Naive thymus-derived CD4-positive, alpha-beta T cell (primary cell): Measurements from ENCODE around the gene ENHO. TPM values are rescaled to one million over a fixed set of nuclear protein-coding genes. Genes with fewer than 3 reads are reported as not detected.

Experiments used
- ATAC-seq: fragments of 150-1000 bp; cut with Tn5 transposase; 2 replicates; pipeline ENCODE4 v1.10.0; 2021; ENCODE audit warnings: mild to moderate bottlenecking, moderate library complexity
- CTCF ChIA-PET: fragments of 350-600 bp; sonication (Branson Sonifier 250); formaldehyde crosslinking; loops from one replicate; lab custom pipeline; 2021; ENCODE audit warnings: antibody characterized with exemption; lab: Charles Lee
- POLR2A ChIA-PET: fragments of 350-600 bp; sonication (Branson Sonifier 250); formaldehyde crosslinking; loops from one replicate; lab custom pipeline; 2021; ENCODE audit warnings: antibody characterized with exemption, inconsistent platforms; lab: Charles Lee
- DNase-seq, 9 donors: peaks; one replicate each; pipeline versions ENCODE4 v3.0.0 to v3.0.0-alpha.2; 2020 to 2022; ENCODE audit warnings: mixed read lengths in 1 of 9
- H3K27ac ChIP-seq: one replicate; pipeline ENCODE4 v1.7.0; 2013; ENCODE audit warnings: mild to moderate bottlenecking, low read depth, low read length, moderate library complexity
- H3K27me3 ChIP-seq, 2 donors: one replicate each; pipeline ENCODE4 v1.7.0; 2013; ENCODE audit warnings: low read length in 2 of 2, mild to moderate bottlenecking in 2 of 2, moderate library complexity in 2 of 2; ENCODE audit not compliant: control insufficient read depth in 2 of 2, insufficient read depth in 2 of 2
- H3K36me3 ChIP-seq, 3 experiments: 1 replicate in 2 of 3; 2 replicates in 1 of 3; pipeline ENCODE4 v1.7.0; 2013; ENCODE audit warnings: low read length in 3 of 3, mild to moderate bottlenecking in 3 of 3, moderate library complexity in 1 of 3; ENCODE audit not compliant: insufficient read depth in 3 of 3, control insufficient read depth in 2 of 3
- H3K4me1 ChIP-seq, 2 donors: one replicate each; pipeline ENCODE4 v1.7.0; 2013; ENCODE audit warnings: low read length in 2 of 2, mild to moderate bottlenecking in 2 of 2, moderate library complexity in 1 of 2; ENCODE audit not compliant: control insufficient read depth in 2 of 2, insufficient read depth in 2 of 2
- H3K4me3 ChIP-seq: 2 replicates; pipeline ENCODE4 v1.7.0; 2013; ENCODE audit warnings: mild to moderate bottlenecking, low read length
- H3K9me3 ChIP-seq, 3 experiments: 1 replicate in 2 of 3; 2 replicates in 1 of 3; pipeline ENCODE4 v1.7.0; 2013; ENCODE audit warnings: low read length in 3 of 3; ENCODE audit not compliant: control insufficient read depth in 2 of 3
- H3K27ac Mint-ChIP-seq, 9 donors: one replicate each; pipeline ENCODE4 v1.8.0; 2020 to 2022; ENCODE audit warnings: mixed read lengths in 9 of 9, mild to moderate bottlenecking in 8 of 9, moderate library complexity in 5 of 9, inconsistent platforms in 2 of 9
- H3K27me3 Mint-ChIP-seq, 5 donors: one replicate each; pipeline ENCODE4 v1.8.0; 2021 to 2022; ENCODE audit warnings: mixed read lengths in 5 of 5, mild to moderate bottlenecking in 1 of 5
- H3K36me3 Mint-ChIP-seq, 5 donors: one replicate each; pipeline ENCODE4 v1.8.0; 2020 to 2022; ENCODE audit warnings: mixed read lengths in 5 of 5, mild to moderate bottlenecking in 3 of 5, inconsistent platforms in 1 of 5
- H3K4me1 Mint-ChIP-seq, 7 donors: one replicate each; pipeline ENCODE4 v1.8.0; 2020 to 2022; ENCODE audit warnings: mixed read lengths in 7 of 7, mild to moderate bottlenecking in 3 of 7, inconsistent platforms in 1 of 7
- H3K4me3 Mint-ChIP-seq, 10 donors: one replicate each; pipeline ENCODE4 v1.8.0; 2020 to 2022; ENCODE audit warnings: mild to moderate bottlenecking in 10 of 10, mixed read lengths in 10 of 10, moderate library complexity in 6 of 10, inconsistent platforms in 2 of 10
- H3K9me3 Mint-ChIP-seq, 11 donors: one replicate each; pipeline ENCODE4 v1.8.0; 2020 to 2022; ENCODE audit warnings: mixed read lengths in 11 of 11, mild to moderate bottlenecking in 4 of 11, inconsistent platforms in 1 of 11, moderate library complexity in 1 of 11
- intact Hi-C, 2 donors: fragments of 100-400 bp; cut with micrococcal nuclease; formaldehyde crosslinking; loops; one replicate each; pipeline ENCODE4 v1.15.1; 2023
- polyA plus RNA-seq, 2 donors: library from polyadenylated mRNA; unstranded; fragments of 300-500 nt; fragmentation: Illumina TruSeq; gene quantifications; one replicate each; pipeline ENCODE4 v1.2.3, GENCODE V29; 2021
- total RNA-seq, 6 experiments: library from RNA in 5 of 6; stranded (reverse) in 5 of 6; gene quantifications; 1 replicate in 5 of 6; 2 replicates in 1 of 6; pipeline ENCODE4 v1.2.3 and lab custom pipeline; 2021 to 2026

Gene ENHO
- total and polyA plus RNA-seq, 7 experiments from 2014 or later = 0.21 to 1.9 (median 0.56) TPM; not detected in 4

- intact Hi-C loops = loop anchor here (5.0 to 10.0 kb wide), 5 partner anchors 92 to 1258 kb away; partner anchors contain the start of genes BAG1 (in 1 of the 2), DNAJB5 (in 1 of the 2), KIF24 (in 1 of the 2) and NUDT2 (in 1 of the 2)
- H3K27me3 Mint-ChIP-seq = peaks cover 0 to 47% (median 3%) of the 10 kb centered on the region in 5 donors
Observed at GRCh38 chr9:34520505-34521385, 2.0 kb downstream of the ENHO start.

DNA sequence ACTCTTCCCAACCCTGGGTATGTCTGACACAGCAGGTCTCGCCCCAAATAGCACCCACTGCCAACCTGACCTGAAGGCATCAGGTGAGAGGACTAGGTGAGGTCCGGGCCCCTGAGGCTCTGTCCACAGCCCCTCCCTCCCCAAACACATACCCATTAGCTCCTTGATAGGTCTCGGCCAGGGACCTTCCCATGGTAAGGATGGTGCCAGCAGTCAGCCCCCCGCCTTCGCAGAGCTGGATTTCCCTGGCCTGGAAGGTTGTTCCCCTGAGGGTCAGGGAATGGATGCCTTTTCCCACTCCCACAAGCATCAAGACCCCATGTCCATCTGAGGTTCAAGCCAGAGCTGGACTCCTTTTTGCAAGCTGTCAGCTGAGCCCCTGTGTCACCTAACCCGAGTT, 2.7 kb downstream of the ENHO start:
- Histone ChIP-seq H3K27ac (no peak overlapping the region), H3K4me3 (no peak overlapping the region), H3K9me3 (no peaks in the 10 kb centered on the region), H3K4me1 (peaks cover 7 to 10% of the 10 kb centered on the region in 2 donors), H3K27me3 (no peaks in the 10 kb centered on the region), H3K36me3 (no peaks in the 10 kb centered on the region)
- Mint-ChIP-seq H3K4me1 (peaks cover 5 to 18% (median 10%) of the 10 kb centered on the region in 7 donors), H3K27ac (no peak overlapping the region), H3K36me3 (no peaks in the 10 kb centered on the region), H3K9me3 (no peaks in the 10 kb centered on the region), H3K27me3 (peaks cover 0 to 41% (median 0%) of the 10 kb centered on the region in 5 donors), H3K4me3 (no peak overlapping the region)
- ChIA-PET POLR2A (no interaction called here), CTCF (interaction anchor here (0.6 kb wide), 1 partner anchor 182 kb away, joined by 4 read pairs; no protein-coding TSS in a partner anchor)
- ATAC-seq (no peak), DNase-seq (no peak)
- intact Hi-C loops = loop anchor here (5.0 to 10.0 kb wide), 5 partner anchors 92 to 1258 kb away; partner anchors contain the start of genes BAG1 (in 1 of the 2), DNAJB5 (in 1 of the 2), KIF24 (in 1 of the 2) and NUDT2 (in 1 of the 2)

More at GRCh38 chr9:34520505-34521385, 2.0 kb downstream of the ENHO start:
- Histone ChIP-seq H3K27ac (no peak overlapping the region), H3K4me3 (no peak overlapping the region), H3K9me3 (no peaks in the 10 kb centered on the region), H3K27me3 (no peaks in the 10 kb centered on the region), H3K4me1 (peaks cover 7 to 10% of the 10 kb centered on the region in 2 donors), H3K36me3 (no peaks in the 10 kb centered on the region)
- POLR2A ChIA-PET = no interaction called here
- no peak for DNase-seq
- CTCF ChIA-PET = interaction anchor here (0.6 kb wide), 1 partner anchor 183 kb away, joined by 4 read pairs; no protein-coding TSS in a partner anchor
- no peaks in the 10 kb centered on the region for H3K36me3 Mint-ChIP-seq
- H3K4me1 Mint-ChIP-seq = peaks cover 5 to 19% (median 10%) of the 10 kb centered on the region in 7 donors
- peak overlapping the region in 2 of 10 donors; percentile 20 to 33 for H3K4me3 Mint-ChIP-seq
- ATAC-seq = no peak
- no peaks in the 10 kb centered on the region for H3K9me3 Mint-ChIP-seq
- no peak overlapping the region for H3K27ac Mint-ChIP-seq

GRCh38 chr9:34519321-34520020, 3.3 kb downstream of the ENHO start:
- Histone ChIP-seq H3K36me3 (no peaks in the 10 kb centered on the region), H3K4me1 (peaks cover 7 to 10% of the 10 kb centered on the region in 2 donors), H3K9me3 (no peaks in the 10 kb centered on the region), H3K27ac (no peak overlapping the region), H3K4me3 (no peak overlapping the region), H3K27me3 (no peaks in the 10 kb centered on the region)
- Mint-ChIP-seq H3K27me3 (peaks cover 0 to 34% (median 0%) of the 10 kb centered on the region in 5 donors), H3K36me3 (no peaks in the 10 kb centered on the region), H3K4me3 (no peak overlapping the region), H3K4me1 (peaks cover 5 to 14% (median 10%) of the 10 kb centered on the region in 7 donors), H3K27ac (no peak overlapping the region), H3K9me3 (no peaks in the 10 kb centered on the region)
- DNase-seq = no peak
- intact Hi-C loops = loop anchor here (5.0 to 10.0 kb wide), 5 partner anchors 93 to 1257 kb away; partner anchors contain the start of genes BAG1 (in 1 of the 2), DNAJB5 (in 1 of the 2), KIF24 (in 1 of the 2) and NUDT2 (in 1 of the 2)
- ChIA-PET POLR2A (interaction anchor here (0.6 kb wide), 1 partner anchor 1175 kb away, joined by 7 read pairs; no protein-coding TSS in a partner anchor), CTCF (interaction anchor here (0.5 to 0.8 kb wide), 4 partner anchors 80 to 1426 kb away, joined by 3 to 8 read pairs (median 4); no protein-coding TSS in a partner anchor)
- no peak for ATAC-seq

DNA sequence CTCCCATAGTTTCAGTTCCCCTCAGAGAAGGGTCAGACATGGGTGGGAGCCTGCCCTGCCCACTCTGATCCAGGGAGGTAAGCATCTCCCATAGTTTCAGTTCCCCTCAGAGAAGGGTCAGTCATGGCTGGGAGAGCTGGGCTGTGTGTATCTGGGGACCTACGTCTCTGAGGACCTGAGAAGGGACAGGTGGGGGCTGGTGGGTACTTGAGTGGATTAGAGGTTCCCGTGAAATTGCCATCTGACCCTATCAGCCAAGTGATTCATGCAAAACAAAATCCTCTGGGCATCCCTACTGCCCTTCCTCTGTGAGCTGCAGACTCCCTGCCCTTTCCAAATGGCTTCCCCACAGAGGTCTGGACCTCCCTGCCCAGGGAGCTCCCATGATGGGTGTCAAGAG, 3.9 kb downstream of the ENHO start:
- peaks cover 7 to 10% of the 10 kb centered on the region in 2 donors for H3K4me1 ChIP-seq
- peaks cover 0 to 29% (median 0%) of the 10 kb centered on the region in 5 donors for H3K27me3 Mint-ChIP-seq
- ChIA-PET CTCF (interaction anchor here (0.6 to 0.8 kb wide), 3 partner anchors 80 to 1426 kb away, joined by 3 to 8 read pairs (median 3); no protein-coding TSS in a partner anchor), POLR2A (no interaction called here)
- no peaks in the 10 kb centered on the region for H3K9me3 ChIP-seq
- ATAC-seq = no peak
- H3K27me3 ChIP-seq = no peaks in the 10 kb centered on the region
- no peak overlapping the region for H3K4me3 Mint-ChIP-seq
- DNase-seq = no peak
- H3K27ac Mint-ChIP-seq = no peak overlapping the region
- peaks cover 5 to 12% (median 9%) of the 10 kb centered on the region in 7 donors for H3K4me1 Mint-ChIP-seq
- H3K27ac ChIP-seq = no peak overlapping the region
- H3K9me3 Mint-ChIP-seq = no peaks in the 10 kb centered on the region
- H3K36me3 ChIP-seq = no peaks in the 10 kb centered on the region
- intact Hi-C loops = no loop called here
- no peak overlapping the region for H3K4me3 ChIP-seq
- H3K36me3 Mint-ChIP-seq = no peaks in the 10 kb centered on the region

- Histone ChIP-seq H3K36me3 (no peaks in the 10 kb centered on the region), H3K4me3 (no peak overlapping the region), H3K27me3 (no peaks in the 10 kb centered on the region), H3K9me3 (no peaks in the 10 kb centered on the region), H3K4me1 (peaks cover under 1 to 4% of the 10 kb centered on the region in 2 donors), H3K27ac (no peak overlapping the region)
- CTCF ChIA-PET = no interaction called here
- Mint-ChIP-seq H3K9me3 (no peaks in the 10 kb centered on the region), H3K4me1 (peaks cover 4 to 10% (median 5%) of the 10 kb centered on the region in 7 donors), H3K27ac (no peak overlapping the region), H3K4me3 (no peak overlapping the region), H3K36me3 (no peaks in the 10 kb centered on the region), H3K27me3 (peaks cover 0 to 25% (median 0%) of the 10 kb centered on the region in 5 donors)
- intact Hi-C loops = no loop called here
- ATAC-seq (no peak), DNase-seq (no peak)
- POLR2A ChIA-PET = no interaction called here
Observed at GRCh38 chr9:34518110-34518616, 4.6 kb downstream of the ENHO start.

GRCh38 chr9:34517185-34517584, 5.6 kb downstream of the ENHO start:
- no peak overlapping the region for H3K27ac Mint-ChIP-seq
- Histone ChIP-seq H3K27ac (no peak overlapping the region), H3K27me3 (no peaks in the 10 kb centered on the region), H3K36me3 (no peaks in the 10 kb centered on the region), H3K9me3 (no peaks in the 10 kb centered on the region), H3K4me3 (no peak overlapping the region), H3K4me1 (no peaks in the 10 kb centered on the region)
- intact Hi-C loops = no loop called here
- no peak overlapping the region for H3K4me3 Mint-ChIP-seq
- ATAC-seq = no peak
- H3K9me3 Mint-ChIP-seq = no peaks in the 10 kb centered on the region
- ChIA-PET CTCF (interaction anchor here (0.7 kb wide), 1 partner anchor 121 kb away, joined by 3 read pairs; the partner anchor contains the start of gene SIGMAR1), POLR2A (no interaction called here)
- H3K36me3 Mint-ChIP-seq = no peaks in the 10 kb centered on the region
- H3K27me3 Mint-ChIP-seq = peaks cover 0 to 21% (median 0%) of the 10 kb centered on the region in 5 donors
- peaks cover 0 to 6% (median under 1%) of the 10 kb centered on the region in 7 donors for H3K4me1 Mint-ChIP-seq
- no peak for DNase-seq
